ENCODE data around the gene ST6GALNAC3. TPM values are rescaled to one million over a fixed set of nuclear protein-coding genes. Genes with fewer than 3 reads are reported as not detected.

Gene ST6GALNAC3
- polyA plus RNA-seq, 2 of the 4 experiments (the other 2 are of a cell fraction): 1.1 to 1.2 TPM

DNA sequence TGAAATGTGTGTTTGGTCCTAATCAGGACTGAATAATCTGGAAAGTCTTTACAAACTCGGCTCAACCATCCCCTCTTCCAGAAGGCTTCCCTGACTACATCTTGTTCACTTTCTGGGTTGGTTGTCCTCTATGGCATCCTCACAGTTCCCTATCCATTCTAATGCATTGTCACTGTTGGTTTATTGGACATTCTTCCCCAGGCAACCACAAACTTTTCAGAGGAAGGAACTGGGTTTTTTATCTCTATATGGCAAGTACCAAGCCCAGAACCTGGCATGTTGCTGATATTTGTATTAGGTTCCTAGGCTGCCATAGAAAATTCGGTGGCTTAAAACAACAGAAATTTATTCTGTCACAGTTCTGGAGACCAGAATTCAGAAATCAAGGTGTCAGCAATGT is 429.2 kb downstream of the ST6GALNAC3 start:
- no peaks in the 10 kb centered on the region for H3K4me1 ChIP-seq
- TF ChIP-seq SREBF2 (IDR thresholded peaks at IDR 0.05): no peak
- no peak for TF ChIP-seq ESRRA (IDR thresholded peaks at IDR 0.05; ENCODE audit: borderline replicate concordance, low read length)
- no peak for TF ChIP-seq HOXA7 (CRISPR knock-in tag; IDR thresholded peaks at IDR 0.05)
- no peak for TF ChIP-seq RARB (CRISPR knock-in tag; IDR thresholded peaks at IDR 0.05)
- H3K9me3 ChIP-seq: no peaks in the 10 kb centered on the region
- H3K4me3 ChIP-seq: no peak overlapping the region
- 2% methylated on average over 2 of the region's 2 CpGs for WGBS (ENCODE audit: missing lambda C conversion rate)
- ATAC-seq: no peak
- no peak for DNase-seq (ENCODE audit: low read depth in 1 of 2, low spot score in 1 of 2)
- H3K4me2 ChIP-seq: no peak overlapping the region
- CTCF ChIA-PET: no interaction called here
- POLR2A ChIA-PET: no interaction called here
- H3K27ac ChIP-seq: no peak overlapping the region
- no peak for FAIRE-seq

DNA sequence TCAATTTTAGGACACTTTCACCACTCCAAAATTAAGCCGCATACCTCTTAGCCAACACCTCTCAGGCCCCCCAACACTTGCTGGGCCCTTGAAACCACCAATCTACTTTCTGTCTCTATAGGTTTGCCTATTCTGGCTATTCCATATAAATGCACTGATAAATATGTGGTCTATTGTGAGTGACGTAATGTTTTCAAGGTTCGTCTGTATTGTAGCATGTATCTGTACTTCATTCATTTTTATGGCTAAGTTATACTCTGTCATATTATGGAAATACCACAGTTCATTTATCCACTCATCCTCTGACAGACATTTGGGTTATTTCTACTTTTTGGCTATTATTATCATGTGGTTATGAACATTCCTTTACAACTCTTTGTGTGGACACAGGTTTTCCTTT is 432.8 kb downstream of the ST6GALNAC3 start:
- 72% methylated on average over 3 of the region's 3 CpGs for WGBS (ENCODE audit: missing lambda C conversion rate)
- ChIA-PET POLR2A (no interaction called here), CTCF (no interaction called here)
- no peak overlapping the region for H3K4me3 ChIP-seq
- TF ChIP-seq REST (IDR thresholded peaks at IDR 0.05): no peak
- no peak for TF ChIP-seq ZNF302 (CRISPR knock-in tag; IDR thresholded peaks at IDR 0.05)
- no peak for TF ChIP-seq TFCP2L1 (CRISPR knock-in tag; IDR thresholded peaks at IDR 0.05)
- TF ChIP-seq EHMT2 (IDR thresholded peaks at IDR 0.05; ENCODE audit: low read depth): no peak
- no peak for TF ChIP-seq KDM5A (IDR thresholded peaks at IDR 0.05)
- no peak for TF ChIP-seq CHD2 (IDR thresholded peaks at IDR 0.05; ENCODE audit: low read length, partially characterized antibody)
- TF ChIP-seq ZSCAN20 (CRISPR knock-in tag; IDR thresholded peaks at IDR 0.05): no peak
- TF ChIP-seq CEBPB (IDR thresholded peaks at IDR 0.05): no peak
- TF ChIP-seq, protein P1, sequence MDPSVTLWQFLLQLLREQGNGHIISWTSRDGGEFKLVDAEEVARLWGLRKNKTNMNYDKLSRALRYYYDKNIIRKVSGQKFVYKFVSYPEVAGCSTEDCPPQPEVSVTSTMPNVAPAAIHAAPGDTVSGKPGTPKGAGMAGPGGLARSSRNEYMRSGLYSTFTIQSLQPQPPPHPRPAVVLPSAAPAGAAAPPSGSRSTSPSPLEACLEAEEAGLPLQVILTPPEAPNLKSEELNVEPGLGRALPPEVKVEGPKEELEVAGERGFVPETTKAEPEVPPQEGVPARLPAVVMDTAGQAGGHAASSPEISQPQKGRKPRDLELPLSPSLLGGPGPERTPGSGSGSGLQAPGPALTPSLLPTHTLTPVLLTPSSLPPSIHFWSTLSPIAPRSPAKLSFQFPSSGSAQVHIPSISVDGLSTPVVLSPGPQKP (IDR thresholded peaks at IDR 0.05; ENCODE audit: low read depth, low read length): no peak
- TF ChIP-seq SREBF2 (IDR thresholded peaks at IDR 0.05): no peak
- no peak for TF ChIP-seq CHD4 (IDR thresholded peaks at IDR 0.05; ENCODE audit: borderline replicate concordance)
- no peaks in the 10 kb centered on the region for H3K9me3 ChIP-seq
- no peaks in the 10 kb centered on the region for H3K4me1 ChIP-seq
- DNase-seq (ENCODE audit: low read depth in 1 of 2, low spot score in 1 of 2) (no peak), FAIRE-seq (no peak), ATAC-seq (no peak)
- no peak overlapping the region for H3K27ac ChIP-seq
- no peak overlapping the region for H3K4me2 ChIP-seq

DNA sequence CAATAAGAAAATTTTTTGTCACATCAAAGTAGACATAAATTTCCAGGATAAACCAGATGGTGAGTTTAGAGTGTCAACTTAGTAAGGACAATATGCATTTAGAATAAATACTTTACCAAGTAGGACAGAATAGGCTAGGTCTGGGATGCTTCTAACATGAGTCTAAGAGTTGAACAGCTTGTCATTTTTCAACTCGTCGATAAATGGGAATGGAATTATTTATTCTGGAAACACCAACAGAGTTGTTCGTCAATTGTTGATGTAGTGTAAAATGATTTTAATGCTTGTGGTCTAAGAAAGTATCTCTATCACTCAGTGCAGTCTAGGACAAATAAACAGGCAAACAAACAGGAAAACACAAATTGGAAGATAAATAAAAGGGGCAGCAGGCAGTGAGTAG is 434.3 kb downstream of the ST6GALNAC3 start:
- ATAC-seq: no peak
- POLR2A ChIA-PET: no interaction called here
- no peak for DNase-seq (ENCODE audit: low read depth in 1 of 2, low spot score in 1 of 2)
- TF ChIP-seq MAX (IDR thresholded peaks at IDR 0.05): no peak
- TF ChIP-seq, protein P2, sequence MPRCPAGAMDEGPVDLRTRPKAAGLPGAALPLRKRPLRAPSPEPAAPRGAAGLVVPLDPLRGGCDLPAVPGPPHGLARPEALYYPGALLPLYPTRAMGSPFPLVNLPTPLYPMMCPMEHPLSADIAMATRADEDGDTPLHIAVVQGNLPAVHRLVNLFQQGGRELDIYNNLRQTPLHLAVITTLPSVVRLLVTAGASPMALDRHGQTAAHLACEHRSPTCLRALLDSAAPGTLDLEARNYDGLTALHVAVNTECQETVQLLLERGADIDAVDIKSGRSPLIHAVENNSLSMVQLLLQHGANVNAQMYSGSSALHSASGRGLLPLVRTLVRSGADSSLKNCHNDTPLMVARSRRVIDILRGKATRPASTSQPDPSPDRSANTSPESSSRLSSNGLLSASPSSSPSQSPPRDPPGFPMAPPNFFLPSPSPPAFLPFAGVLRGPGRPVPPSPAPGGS (IDR thresholded peaks at IDR 0.05): no peak
- no peak for TF ChIP-seq CHD4 (IDR thresholded peaks at IDR 0.05; ENCODE audit: borderline replicate concordance)
- 54% methylated on average over 3 of the region's 3 CpGs for WGBS (ENCODE audit: missing lambda C conversion rate)
- no peak overlapping the region for H3K4me3 ChIP-seq
- no peak overlapping the region for H3K27ac ChIP-seq
- H3K4me2 ChIP-seq: no peak overlapping the region
- no peak for FAIRE-seq
- H3K9me3 ChIP-seq: no peaks in the 10 kb centered on the region
- no peaks in the 10 kb centered on the region for H3K4me1 ChIP-seq
- CTCF ChIA-PET: no interaction called here

Measured in A549 (cell line).